GM19328 (cell line): ENCODE measurements around the gene ABHD14A.
A peak's percentile ranks its signal among the peaks of the same experiment; 100 is the strongest.

Experiments used
- ATAC-seq: cut with Tn5 transposase; IDR thresholded peaks from one replicate; pipeline ENCODE4 v1.9.1; 2021; ENCODE audit warnings: mild to moderate bottlenecking, moderate library complexity; ENCODE audit not compliant: unreplicated experiment

Gene ABHD14A

GRCh38 chr3:51968883-51969678 lies 5.8 kb upstream of the ABHD14A start:
- no peak for ATAC-seq

GRCh38 chr3:51969841-51970240 lies 5.0 kb upstream of the ABHD14A start:
- ATAC-seq = no peak

DNA sequence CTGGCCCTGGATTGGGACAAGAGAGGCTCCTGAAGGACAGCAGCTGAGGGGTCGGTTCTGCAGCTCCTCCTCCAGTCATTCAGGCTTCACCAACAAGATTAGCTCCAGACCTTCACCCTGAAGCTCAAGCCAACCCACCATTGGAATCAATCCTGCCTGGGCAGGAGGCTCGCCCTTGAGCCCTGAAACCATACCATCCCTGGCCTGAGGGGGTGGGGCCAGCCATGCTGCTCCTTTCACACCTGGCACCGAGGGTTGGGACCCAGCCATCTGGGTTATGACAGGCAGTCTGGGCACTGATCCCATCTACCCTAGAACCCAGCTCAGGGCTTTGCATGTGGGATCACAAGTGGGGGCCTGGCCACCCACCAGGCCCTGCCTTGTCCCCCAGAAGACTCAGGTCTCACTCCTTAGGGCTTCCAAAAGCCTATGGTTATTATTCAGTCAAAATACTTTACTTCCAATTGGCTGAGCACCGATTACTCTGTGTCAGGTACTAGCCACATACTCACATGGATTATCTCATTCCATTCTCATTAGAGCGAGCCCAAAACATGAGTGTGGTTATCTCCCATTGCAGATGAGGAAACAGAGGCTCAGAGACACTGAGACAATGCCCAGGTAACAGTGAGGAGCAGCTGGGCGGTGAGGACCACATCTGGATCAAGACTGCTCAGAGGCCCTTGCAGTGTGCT lies 4.1 kb upstream of the ABHD14A start:
- ATAC-seq = no peak

- no peak for ATAC-seq
Observed at GRCh38 chr3:51971350-51971749, 3.5 kb upstream of the ABHD14A start.

- no peak for ATAC-seq
Observed at GRCh38 chr3:51974277-51974962, 444 bp upstream of the ABHD14A start.

- ATAC-seq = no peak
Observed at GRCh38 chr3:51975852-51976549, 1.1 kb downstream of the ABHD14A start.

GRCh38 chr3:51977446-51978142 lies 2.7 kb downstream of the ABHD14A start:
- no peak for ATAC-seq

- no peak for ATAC-seq
Observed at GRCh38 chr3:51978143-51978502, 3.3 kb downstream of the ABHD14A start.

DNA sequence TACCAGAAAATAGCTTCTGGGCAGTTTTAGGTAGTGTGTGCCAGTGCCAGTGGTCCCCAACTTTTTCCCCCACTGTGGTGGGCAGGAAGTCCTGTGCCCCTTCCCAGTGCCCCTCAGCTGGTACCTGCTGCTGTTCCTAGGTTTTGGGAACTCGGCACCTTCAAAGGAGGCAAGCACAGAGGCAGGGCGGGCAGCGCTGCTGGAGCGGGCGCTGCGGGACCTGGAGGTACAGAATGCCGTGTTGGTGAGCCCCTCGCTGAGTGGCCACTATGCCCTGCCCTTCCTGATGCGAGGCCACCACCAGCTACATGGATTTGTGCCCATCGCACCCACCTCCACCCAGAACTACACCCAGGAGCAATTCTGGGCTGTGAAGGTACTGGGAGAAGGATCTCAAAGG lies 5.4 kb downstream of the ABHD14A start:
- ATAC-seq = no peak

- peak; percentile 29 for ATAC-seq
Observed at GRCh38 chr3:51982352-51982837, 7.5 kb downstream of the ABHD14A start.

GRCh38 chr3:51982838-51983577 lies 8.1 kb downstream of the ABHD14A start, which contains the start of gene ACY1:
Gene ACY1, plus strand, starts transcription at chr3:51983535. Its CDS starts 530 bp downstream, at chr3:51984065.
- ATAC-seq = peak; percentile 69

- ATAC-seq = no peak
Observed at GRCh38 chr3:51983578-51984268, 8.9 kb downstream of the ABHD14A start.

DNA sequence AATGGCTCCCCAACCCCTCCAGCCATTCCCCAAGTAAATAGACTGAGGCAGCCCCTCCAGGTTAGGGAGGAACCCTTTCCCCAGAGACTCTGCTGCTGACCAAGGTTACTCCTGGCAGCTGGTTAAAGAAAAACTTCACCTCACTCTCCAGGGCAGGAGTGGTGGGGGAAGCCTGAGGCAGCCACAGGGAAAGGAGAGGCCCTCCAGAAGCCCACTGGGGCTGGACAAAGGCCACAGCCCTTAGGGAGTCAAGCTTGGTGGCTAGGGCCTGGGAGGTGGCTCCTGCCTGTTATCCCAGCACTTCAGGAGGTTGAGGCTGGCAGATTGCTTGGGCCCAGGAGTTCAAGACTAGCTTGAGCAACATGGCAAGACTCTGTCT lies 9.4 kb downstream of the ABHD14A start:
- ATAC-seq = no peak

- ATAC-seq = no peak
Observed at GRCh38 chr3:51985063-51985462, 10.2 kb downstream of the ABHD14A start.

DNA sequence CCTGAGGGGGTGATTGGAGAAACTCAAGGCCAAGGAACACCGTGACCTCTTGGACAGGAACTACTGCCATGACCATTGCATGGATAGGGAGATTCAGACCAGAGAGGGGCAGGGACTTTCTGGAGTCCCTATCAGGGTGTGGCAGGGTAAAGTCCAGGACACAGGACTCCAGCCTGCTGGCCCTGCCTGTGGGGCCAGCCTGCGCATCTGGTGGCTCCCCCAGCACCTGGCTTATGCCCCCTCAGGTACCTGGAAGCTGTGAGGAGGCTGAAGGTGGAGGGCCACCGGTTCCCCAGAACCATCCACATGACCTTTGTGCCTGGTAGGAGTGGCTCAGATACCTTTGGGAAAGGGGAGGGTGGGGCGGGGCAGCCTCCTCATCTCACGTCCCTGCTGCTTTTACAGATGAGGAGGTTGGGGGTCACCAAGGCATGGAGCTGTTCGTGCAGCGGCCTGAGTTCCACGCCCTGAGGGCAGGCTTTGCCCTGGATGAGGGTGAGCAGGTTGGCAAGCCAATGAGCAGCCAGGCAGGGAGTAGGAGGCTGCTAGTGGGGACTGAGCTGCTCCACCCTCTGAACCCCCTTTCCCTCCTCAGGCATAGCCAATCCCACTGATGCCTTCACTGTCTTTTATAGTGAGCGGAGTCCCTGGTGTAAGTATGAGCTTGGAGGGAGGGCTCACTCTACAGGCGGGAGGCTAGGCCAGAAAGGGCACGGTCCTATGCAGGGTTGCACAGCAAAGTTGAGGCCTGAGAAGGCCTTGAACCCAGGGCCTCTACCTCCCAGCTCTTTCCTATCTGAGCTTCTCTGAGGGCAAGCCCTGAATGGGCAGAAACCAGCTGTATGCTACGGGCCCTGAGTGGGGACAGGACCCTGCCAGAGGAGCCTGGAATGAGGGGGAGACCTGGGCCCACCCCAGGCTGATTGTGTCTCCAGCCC lies 11.4 kb downstream of the ABHD14A start:
- no peak for ATAC-seq

GRCh38 chr3:51987568-51987967 lies 12.7 kb downstream of the ABHD14A start:
- no peak for ATAC-seq

- no peak for ATAC-seq
Observed at GRCh38 chr3:51988286-51989146, 13.7 kb downstream of the ABHD14A start.
